ENCODE measurements around the gene TTLL11.

GRCh38 chr9:121861501-121862180, 231.5 kb downstream of the TTLL11 start:
- TF ChIP-seq CTCF (conservative IDR thresholded peaks at IDR 0.05): peak; percentile 61
- no peak for TF ChIP-seq EZH2 (IDR thresholded peaks at IDR 0.05; ENCODE audit: low read depth)

Data from PC-9 (cell line).